HCT116 (cell line): ENCODE data around the gene NIN. TPM values are rescaled to one million over a fixed set of nuclear protein-coding genes. Genes with fewer than 3 reads are reported as not detected.

Source experiments
- ATAC-seq: fragments of 200-7000 bp; cut with Tn5 transposase; 2 replicates; pipeline ENCODE4 v1.9.1; 2020; ENCODE audit warnings: mild to moderate bottlenecking, moderate library complexity
- BruUV-seq: library from RNA; stranded (reverse); fragments of 400-500 nt; replicated peaks from 2 replicates; lab custom pipeline; 2021; lab: Mats Ljungman, UMichigan
- CTCF ChIA-PET: fragments of 300-600 bp; sonication (Branson Sonifier 250); formaldehyde crosslinking; loops from one replicate; lab custom pipeline; 2021; ENCODE audit warnings: antibody characterized with exemption; lab: Charles Lee
- POLR2A ChIA-PET: fragments of 300-600, 350-600 bp; sonication (Branson Sonifier 250); formaldehyde crosslinking; loops from one replicate; lab custom pipeline; 2021; ENCODE audit warnings: antibody characterized with exemption; lab: Charles Lee
- RAD21 ChIA-PET, 2 experiments: fragments of 300-600 bp; sonication (Branson Sonifier 250); formaldehyde crosslinking; loops; one replicate each; lab custom pipeline; 2023; ENCODE audit warnings: low total read pairs in 2 of 2; ENCODE audit not compliant: uncharacterized antibody in 2 of 2, unreplicated experiment in 2 of 2, low non-redundant PET in 1 of 2; lab: Charles Lee
- DNase-seq: peaks from one replicate; pipeline ENCODE4 v3.0.0-alpha.2; 2010; ENCODE audit warnings: low read depth, low spot score
- H2AFZ ChIP-seq: fragments of 200-600 bp; shearing (Covaris generic), sonication (generic); 2 replicates; pipeline ENCODE4 v1.6.1; 2017; ENCODE audit warnings: low read depth, mixed run types, mixed read lengths, antibody characterized with exemption, low read length; ENCODE audit not compliant: poor library complexity, severe bottlenecking
- H3K27ac ChIP-seq: 2 replicates; pipeline ENCODE4 v1.5.1; 2012; ENCODE audit warnings: low read depth, low read length
- H3K27me3 ChIP-seq: fragments of 200-600 bp; sonication (generic); 2 replicates; pipeline ENCODE4 v1.6.1; 2016; ENCODE audit warnings: mixed run types, low read length, mixed read lengths; ENCODE audit not compliant: insufficient read depth
- H3K36me3 ChIP-seq, 2 experiments: fragments of 200-500 bp in 1 of 2; fragments of 200-600 bp in 1 of 2; sonication (Bioruptor generic) in 1 of 2; sonication (generic) in 1 of 2; 2 replicates each; pipeline versions ENCODE4 v1.5.1 to v1.6.1; 2014 to 2016; ENCODE audit warnings: low read length in 2 of 2, inconsistent platforms in 1 of 2, mixed read lengths in 1 of 2, mixed run types in 1 of 2; ENCODE audit not compliant: insufficient read depth in 2 of 2, control insufficient read depth in 1 of 2
- H3K4me1 ChIP-seq, 2 experiments: fragments of 200-600 bp in 1 of 2; sonication (generic) in 1 of 2; 2 replicates each; pipeline versions ENCODE4 v1.5.1 to v1.6.1; 2012 to 2017; ENCODE audit warnings: low read length in 2 of 2, inconsistent platforms in 1 of 2, mild to moderate bottlenecking in 1 of 2, mixed read lengths in 1 of 2, mixed run types in 1 of 2, moderate library complexity in 1 of 2; ENCODE audit not compliant: insufficient read depth in 2 of 2, control insufficient read depth in 1 of 2
- H3K4me2 ChIP-seq: fragments of 200-600 bp; sonication (generic); 2 replicates; pipeline ENCODE4 v1.6.1; 2017; ENCODE audit warnings: mixed run types, low read length, mixed read lengths
- H3K4me3 ChIP-seq, 2 experiments: fragments of 200-600 bp in 1 of 2; sonication (generic) in 1 of 2; replicated peaks in 1 of 2; 2 replicates each; pipeline ENCODE4 v1.5.1; 2011 to 2016; ENCODE audit warnings: low read length in 2 of 2, control low read depth in 1 of 2, low read depth in 1 of 2, mild to moderate bottlenecking in 1 of 2, mixed read lengths in 1 of 2, mixed run types in 1 of 2
- H3K79me2 ChIP-seq: fragments of 200-600 bp; sonication (generic); 2 replicates; pipeline ENCODE4 v1.6.1; 2017; ENCODE audit warnings: mild to moderate bottlenecking, mixed run types, low read length, moderate library complexity, mixed read lengths; ENCODE audit not compliant: insufficient read depth
- H3K9ac ChIP-seq: fragments of 200-600 bp; sonication (generic); 2 replicates; pipeline ENCODE4 v1.6.1; 2016; ENCODE audit warnings: low read length, mixed read lengths
- H3K9me2 ChIP-seq: fragments of 200-600 bp; sonication (generic), shearing (Covaris generic); 2 replicates; pipeline ENCODE4 v1.6.1; 2017; ENCODE audit warnings: mixed run types, mild to moderate bottlenecking, moderate library complexity; ENCODE audit not compliant: insufficient read depth
- H3K9me3 ChIP-seq, 2 experiments: fragments of 200-500 bp in 1 of 2; fragments of 200-600 bp in 1 of 2; sonication (Bioruptor generic) in 1 of 2; sonication (generic) in 1 of 2; 2 replicates each; pipeline ENCODE4 v1.6.1; 2014 to 2017; ENCODE audit warnings: low read length in 2 of 2, mixed read lengths in 2 of 2, inconsistent platforms in 1 of 2, low read depth in 1 of 2, mild to moderate bottlenecking in 1 of 2, mixed run types in 1 of 2, moderate library complexity in 1 of 2; ENCODE audit not compliant: control insufficient read depth in 1 of 2, insufficient read depth in 1 of 2
- H4K20me1 ChIP-seq: fragments of 200-600 bp; sonication (generic), shearing (Covaris generic); 2 replicates; pipeline ENCODE4 v1.6.1; 2017; ENCODE audit warnings: mixed run types, mild to moderate bottlenecking, moderate library complexity; ENCODE audit not compliant: insufficient read depth
- ATF3 ChIP-seq: IDR thresholded peaks from 2 replicates; pipeline ENCODE4 v1.6.1; 2012
- CBX3 ChIP-seq: IDR thresholded peaks from 2 replicates; pipeline ENCODE4 v1.6.1; 2012; ENCODE audit warnings: low read depth
- CEBPB ChIP-seq: IDR thresholded peaks from 2 replicates; pipeline ENCODE4 v1.6.1; 2012; ENCODE audit warnings: low read depth
- ELF1 ChIP-seq: IDR thresholded peaks from 2 replicates; pipeline ENCODE4 v1.6.1; 2012; ENCODE audit warnings: low read depth, borderline replicate concordance
- EZH2phosphoT487 ChIP-seq: fragments of 200-600 bp; IDR thresholded peaks from 2 replicates; pipeline ENCODE4 v1.6.1; 2018; ENCODE audit warnings: antibody characterized with exemption, borderline replicate concordance
- FOSL1 ChIP-seq: IDR thresholded peaks from 2 replicates; pipeline ENCODE4 v1.6.1; 2012; ENCODE audit warnings: low read depth
- JUND ChIP-seq: IDR thresholded peaks from 2 replicates; pipeline ENCODE4 v1.6.1; 2012
- POLR2A ChIP-seq: IDR thresholded peaks from 2 replicates; pipeline ENCODE4 v1.7.0; 2011; ENCODE audit warnings: borderline replicate concordance; ENCODE audit not compliant: insufficient read depth, insufficient read length; ENCODE audit errors: extremely low read depth
- POLR2AphosphoS5 ChIP-seq: IDR thresholded peaks from 2 replicates; pipeline ENCODE4 v1.6.1; 2011; ENCODE audit warnings: mild to moderate bottlenecking, low read depth, low read length, moderate library complexity
- SIN3A ChIP-seq: IDR thresholded peaks from 2 replicates; pipeline ENCODE4 v1.6.1; 2012; ENCODE audit warnings: low read depth
- SP1 ChIP-seq: IDR thresholded peaks from 2 replicates; pipeline ENCODE4 v1.6.1; 2012; ENCODE audit warnings: low read depth
- TCF7L2 ChIP-seq: IDR thresholded peaks from 2 replicates; pipeline ENCODE4 v1.7.0; 2011; ENCODE audit warnings: borderline replicate concordance, inconsistent platforms; ENCODE audit not compliant: insufficient read depth, insufficient read length; ENCODE audit errors: extremely low read depth
- ZBTB33 ChIP-seq: IDR thresholded peaks from 2 replicates; pipeline ENCODE4 v1.6.1; 2011; ENCODE audit warnings: mild to moderate bottlenecking, low read length, moderate library complexity; ENCODE audit not compliant: insufficient replicate concordance; ENCODE audit errors: extremely low read depth
- ZNF274 ChIP-seq: fragments of 200-500 bp; sonication (Bioruptor generic); IDR thresholded peaks from 2 replicates; pipeline ENCODE4 v1.6.1; 2014; ENCODE audit warnings: mild to moderate bottlenecking, low read depth, low read length, inconsistent platforms
- intact Hi-C: fragments of 100-400 bp; cut with micrococcal nuclease; formaldehyde crosslinking; loops from 2 replicates; pipeline ENCODE4 v1.10.0; 2022
- total RNA-seq: library from RNA; stranded (reverse); gene quantifications from one replicate; pipeline ENCODE4 v1.2.1, GENCODE V29; 2021; ENCODE audit not compliant: unreplicated experiment
- TF ChIP-seq, protein P1 (sequence below): IDR thresholded peaks from 2 replicates; pipeline ENCODE4 v1.6.1; 2012
- TF ChIP-seq, protein P2 (sequence below), 3 experiments: fragments of 200-600 bp in 1 of 3; sonication (generic) in 1 of 3; IDR thresholded peaks in 2 of 3; conservative IDR thresholded peaks in 1 of 3; 2 replicates each; pipeline ENCODE4 v1.5.1; 2012 to 2017; ENCODE audit warnings: low read depth in 2 of 3, low read length in 2 of 3, antibody characterized with exemption in 1 of 3, borderline replicate concordance in 1 of 3, control low read depth in 1 of 3, mild to moderate bottlenecking in 1 of 3, mixed read lengths in 1 of 3, mixed run types in 1 of 3, moderate library complexity in 1 of 3; ENCODE audit not compliant: insufficient read depth in 1 of 3

Gene NIN
- total RNA-seq, 1 experiment from 2014 or later: 39.6 TPM

GRCh38 chr14:50806241-50806933 lies 24.6 kb downstream of the NIN start:
- H3K36me3 ChIP-seq: no peaks in the 10 kb centered on the region
- H4K20me1 ChIP-seq: no peaks in the 10 kb centered on the region; the same call in 1 of the 2 replicates
- no peaks in the 10 kb centered on the region for H3K9me2 ChIP-seq
- CTCF ChIA-PET: interaction anchor here (1.4 kb wide), 1 partner anchor 54 kb away, joined by 3 read pairs; no protein-coding TSS in a partner anchor
- no peak for DNase-seq
- intact Hi-C loops: no loop called here
- no peak overlapping the region for H3K4me2 ChIP-seq
- 0 out of 2 replicates have a peak, but pooled peaks cover 3% of the 10 kb centered on the region for H3K79me2 ChIP-seq
- H2AFZ ChIP-seq: no peak overlapping the region
- H3K27me3 ChIP-seq: no peaks in the 10 kb centered on the region
- no peak for ATAC-seq
- H3K4me1 ChIP-seq: no peaks in the 10 kb centered on the region
- TF ChIP-seq POLR2A: no peak
- TF ChIP-seq JUND: no peak
- no peak for TF ChIP-seq ZNF274
- TF ChIP-seq, protein P1, sequence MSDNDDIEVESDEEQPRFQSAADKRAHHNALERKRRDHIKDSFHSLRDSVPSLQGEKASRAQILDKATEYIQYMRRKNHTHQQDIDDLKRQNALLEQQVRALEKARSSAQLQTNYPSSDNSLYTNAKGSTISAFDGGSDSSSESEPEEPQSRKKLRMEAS: no peak
- no peak for TF ChIP-seq EZH2phosphoT487
- TF ChIP-seq SP1: no peak
- TF ChIP-seq CEBPB: no peak
- no peak for TF ChIP-seq POLR2AphosphoS5
- TF ChIP-seq FOSL1: no peak
- TF ChIP-seq ATF3: no peak
- no peak for TF ChIP-seq SIN3A
- no peak for TF ChIP-seq CBX3
- TF ChIP-seq ELF1: no peak
- TF ChIP-seq ZBTB33: no peak
- no peak for TF ChIP-seq TCF7L2
- TF ChIP-seq, protein P2, sequence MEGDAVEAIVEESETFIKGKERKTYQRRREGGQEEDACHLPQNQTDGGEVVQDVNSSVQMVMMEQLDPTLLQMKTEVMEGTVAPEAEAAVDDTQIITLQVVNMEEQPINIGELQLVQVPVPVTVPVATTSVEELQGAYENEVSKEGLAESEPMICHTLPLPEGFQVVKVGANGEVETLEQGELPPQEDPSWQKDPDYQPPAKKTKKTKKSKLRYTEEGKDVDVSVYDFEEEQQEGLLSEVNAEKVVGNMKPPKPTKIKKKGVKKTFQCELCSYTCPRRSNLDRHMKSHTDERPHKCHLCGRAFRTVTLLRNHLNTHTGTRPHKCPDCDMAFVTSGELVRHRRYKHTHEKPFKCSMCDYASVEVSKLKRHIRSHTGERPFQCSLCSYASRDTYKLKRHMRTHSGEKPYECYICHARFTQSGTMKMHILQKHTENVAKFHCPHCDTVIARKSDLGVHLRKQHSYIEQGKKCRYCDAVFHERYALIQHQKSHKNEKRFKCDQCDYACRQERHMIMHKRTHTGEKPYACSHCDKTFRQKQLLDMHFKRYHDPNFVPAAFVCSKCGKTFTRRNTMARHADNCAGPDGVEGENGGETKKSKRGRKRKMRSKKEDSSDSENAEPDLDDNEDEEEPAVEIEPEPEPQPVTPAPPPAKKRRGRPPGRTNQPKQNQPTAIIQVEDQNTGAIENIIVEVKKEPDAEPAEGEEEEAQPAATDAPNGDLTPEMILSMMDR (IDR thresholded peaks at IDR 0.05 in 2 of 3, conservative IDR thresholded peaks at IDR 0.05 in 1 of 3; ENCODE audit: borderline replicate concordance in 1 of 3, insufficient read depth in 1 of 3, low read depth in 2 of 3, low read length in 2 of 3): no peak
- H3K9ac ChIP-seq: no peak overlapping the region
- RAD21 ChIA-PET: no interaction called here
- BruUV-seq: no TSS peak
- no peaks in the 10 kb centered on the region for H3K9me3 ChIP-seq
- POLR2A ChIA-PET: no interaction called here
- no peak overlapping the region for H3K27ac ChIP-seq
- no peak overlapping the region for H3K4me3 ChIP-seq
